WTC11 (cell line): Measurements from ENCODE around the gene TNNT2. TPM values are rescaled to one million over a fixed set of nuclear protein-coding genes. Genes with fewer than 3 reads are reported as not detected.

Source experiments
- ATAC-seq: fragments of 200-7000 bp; cut with Tn5 transposase; 2 replicates; pipeline ENCODE4 v1.10.0; 2021; ENCODE audit warnings: mild to moderate bottlenecking, moderate library complexity
- CTCF ChIA-PET: fragments of 300-600 bp; sonication (Branson Sonifier 250); formaldehyde crosslinking; loops from one replicate; lab custom pipeline; 2021; ENCODE audit warnings: antibody characterized with exemption; lab: Charles Lee
- POLR2A ChIA-PET: fragments of 350-600 bp; sonication (Branson Sonifier 250); formaldehyde crosslinking; loops from one replicate; lab custom pipeline; 2021; ENCODE audit warnings: antibody characterized with exemption; lab: Charles Lee
- DNase-seq: peaks from one replicate; pipeline ENCODE4 v3.0.0; 2021; ENCODE audit warnings: low spot score
- H3K27ac Mint-ChIP-seq: 2 replicates; pipeline ENCODE4 v1.8.0; 2021; ENCODE audit warnings: mixed read lengths
- H3K27me3 Mint-ChIP-seq: 2 replicates; pipeline ENCODE4 v1.8.0; 2021; ENCODE audit warnings: low read depth, mild to moderate bottlenecking, moderate library complexity, mixed read lengths
- H3K36me3 Mint-ChIP-seq: 2 replicates; pipeline ENCODE4 v1.8.0; 2021; ENCODE audit warnings: mixed read lengths
- H3K4me1 Mint-ChIP-seq: 2 replicates; pipeline ENCODE4 v1.8.0; 2022; ENCODE audit warnings: mixed read lengths
- H3K4me3 Mint-ChIP-seq: 2 replicates; pipeline ENCODE4 v1.8.0; 2021; ENCODE audit warnings: mild to moderate bottlenecking, moderate library complexity, mixed read lengths
- H3K9me3 Mint-ChIP-seq: 2 replicates; pipeline ENCODE4 v1.8.0; 2021; ENCODE audit warnings: mixed read lengths
- CTCF ChIP-seq: fragments of 200-600 bp; IDR thresholded peaks from 2 replicates; pipeline ENCODE4 v1.8.0; 2022; ENCODE audit warnings: antibody characterized with exemption
- MAX ChIP-seq: sonication (generic); formaldehyde crosslinking; IDR thresholded peaks from 2 replicates; pipeline ENCODE4 v1.8.0; 2022; ENCODE audit warnings: mild to moderate bottlenecking, missing genetic modification reagents
- MLX ChIP-seq: sonication (generic); formaldehyde crosslinking; IDR thresholded peaks from 2 replicates; pipeline ENCODE4 v1.8.1; 2023; ENCODE audit warnings: mild to moderate bottlenecking, missing genetic modification reagents, moderate library complexity
- ZBTB43 ChIP-seq: sonication (generic); formaldehyde crosslinking; IDR thresholded peaks from 2 replicates; pipeline ENCODE4 v1.8.1; 2023; ENCODE audit warnings: mild to moderate bottlenecking, missing genetic modification reagents
- ZNF396 ChIP-seq: fragments of 250-450 bp; sonication (Bioruptor Pico); IDR thresholded peaks from 2 replicates; pipeline ENCODE4 v1.8.0; 2021; ENCODE audit warnings: mild to moderate bottlenecking, moderate library complexity, borderline replicate concordance
- ZNF512 ChIP-seq: sonication (generic); formaldehyde crosslinking; IDR thresholded peaks from 2 replicates; pipeline ENCODE4 v1.8.1; 2022; ENCODE audit warnings: missing genetic modification reagents, borderline replicate concordance
- ZNF671 ChIP-seq: fragments of 250-450 bp; sonication (Bioruptor Pico); IDR thresholded peaks from 2 replicates; pipeline ENCODE4 v1.8.0; 2021; ENCODE audit warnings: mild to moderate bottlenecking
- total RNA-seq: library from RNA; stranded (reverse); gene quantifications from 3 replicates; pipeline ENCODE4 v1.2.3, GENCODE V29; 2021

Gene TNNT2
- total RNA-seq, 1 experiment from 2014 or later: 6.1 TPM

- ATAC-seq (no peak), DNase-seq (no peak)
- peaks cover 38% of the 10 kb centered on the region for H3K4me1 Mint-ChIP-seq
- TF ChIP-seq ZNF396 (no peak), ZNF671 (CRISPR knock-in tag) (no peak), ZNF512 (CRISPR knock-in tag) (no peak), MLX (CRISPR knock-in tag) (no peak), ZBTB43 (no peak)
- ChIA-PET POLR2A (interaction anchor here (0.9 to 1.4 kb wide), 2 partner anchors 14 to 29 kb away, joined by 4 read pairs; no protein-coding TSS in a partner anchor), CTCF (interaction anchor here (0.6 to 7.7 kb wide), 43 partner anchors 8 to 321 kb away, joined by 3 to 175 read pairs (median 5); no protein-coding TSS in a partner anchor)
- no peaks in the 10 kb centered on the region for H3K9me3 Mint-ChIP-seq
- H3K27ac Mint-ChIP-seq: no peak overlapping the region
- H3K27me3 Mint-ChIP-seq: no peaks in the 10 kb centered on the region; the same call in 1 of the 2 replicates
- no peak overlapping the region for H3K4me3 Mint-ChIP-seq
- no peaks in the 10 kb centered on the region; the same call in 1 of the 2 replicates for H3K36me3 Mint-ChIP-seq
These were observed 30.5 kb downstream of the TNNT2 start for GRCh38 chr1:201346987-201347386.

GRCh38 chr1:201346337-201346939, 31.0 kb downstream of the TNNT2 start:
- no peaks in the 10 kb centered on the region; the same call in 1 of the 2 replicates for H3K27me3 Mint-ChIP-seq
- H3K4me1 Mint-ChIP-seq: peaks cover 38% of the 10 kb centered on the region
- H3K9me3 Mint-ChIP-seq: peaks cover 2% of the 10 kb centered on the region
- DNase-seq: peak; percentile 70
- TF ChIP-seq MAX (CRISPR knock-in tag) (no peak), CTCF (peak; percentile 47)
- H3K36me3 Mint-ChIP-seq: peaks cover under 1% of the 10 kb centered on the region
- CTCF ChIA-PET: interaction anchor here (0.6 to 7.7 kb wide), 45 partner anchors 8 to 321 kb away, joined by 3 to 175 read pairs (median 4); partner anchors contain the start of gene ASCL5
- no peak overlapping the region for H3K4me3 Mint-ChIP-seq
- POLR2A ChIA-PET: interaction anchor here (0.9 to 1.4 kb wide), 2 partner anchors 14 to 30 kb away, joined by 4 read pairs; no protein-coding TSS in a partner anchor
- no peak overlapping the region for H3K27ac Mint-ChIP-seq
- ATAC-seq: peak; percentile 35

- H3K27ac Mint-ChIP-seq: no peak overlapping the region
These were observed 32.5 kb downstream of the TNNT2 start for GRCh38 chr1:201345081-201345355.

More at GRCh38 chr1:201345081-201345355, 32.5 kb downstream of the TNNT2 start:
- TF ChIP-seq ZNF512 (CRISPR knock-in tag): no peak
- H3K36me3 Mint-ChIP-seq: peaks cover 5% of the 10 kb centered on the region
- no peak for ATAC-seq
- no peak for DNase-seq
- CTCF ChIA-PET: interaction anchor here (0.7 to 7.7 kb wide), 6 partner anchors 15 to 103 kb away, joined by 3 to 175 read pairs (median 30); no protein-coding TSS in a partner anchor
- H3K9me3 Mint-ChIP-seq: peaks cover 8% of the 10 kb centered on the region
- peaks cover 38% of the 10 kb centered on the region for H3K4me1 Mint-ChIP-seq
- POLR2A ChIA-PET: no interaction called here
- no peaks in the 10 kb centered on the region; the same call in 1 of the 2 replicates for H3K27me3 Mint-ChIP-seq
- H3K4me3 Mint-ChIP-seq: no peak overlapping the region
